ENCODE measurements around the gene CAVIN2. TPM values are rescaled to one million over a fixed set of nuclear protein-coding genes. Genes with fewer than 3 reads are reported as not detected.

Gene CAVIN2
- total and polyA plus RNA-seq, 10 donors = 19.2 to 205 (median 142) TPM

DNA sequence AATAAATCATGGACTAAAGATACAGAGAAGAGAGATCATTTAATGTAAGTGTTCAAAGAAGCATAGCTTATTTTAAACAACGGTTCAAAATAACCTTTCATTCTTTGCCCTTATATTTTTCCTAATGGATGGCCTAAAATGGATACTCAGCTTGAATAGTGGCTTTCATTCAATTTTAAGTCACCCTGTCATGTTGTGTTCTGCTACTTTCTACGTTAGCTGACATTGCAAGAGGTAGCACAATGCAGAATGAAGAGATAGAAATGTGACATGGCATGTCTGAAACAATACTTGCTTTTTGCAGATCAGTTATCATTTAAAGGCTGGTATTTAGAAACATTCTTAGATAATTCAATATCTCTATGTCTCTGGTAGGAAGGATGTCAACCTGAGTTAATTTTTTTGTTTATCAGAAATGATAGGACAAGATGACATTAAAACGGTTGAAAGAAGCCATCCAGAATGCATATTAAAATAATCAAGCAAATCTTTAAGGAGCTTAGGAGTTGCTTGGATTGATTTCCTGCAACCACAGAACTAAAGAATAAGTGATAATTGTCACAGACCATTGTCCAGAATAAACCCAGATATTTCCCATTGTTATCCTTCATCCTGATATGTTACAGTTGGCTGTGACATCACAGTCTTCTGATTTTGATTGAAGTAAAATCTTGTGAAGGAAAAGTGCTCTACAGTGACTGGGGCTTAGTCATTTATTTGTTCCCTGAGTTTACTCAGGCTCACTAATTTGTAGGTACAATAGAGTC is 41.7 kb upstream of the CAVIN2 start:
- Histone ChIP-seq H3K27ac (no peak overlapping the region), H3K36me3 (no peaks in the 10 kb centered on the region), H3K4me1 (peaks cover 0 to 8% (median 0%) of the 10 kb centered on the region in 6 donors), H3K9me3 (peaks cover 0 to 5% (median 0%) of the 10 kb centered on the region in 8 donors), H3K27me3 (replicated peaks in 1 of 7) (no peaks in the 10 kb centered on the region), H3K4me3 (no peak overlapping the region)
- intact Hi-C loops (cut with DNase I; ENCODE audit: low total_unique reads) = no loop called here
- DNase-seq = no peak
- 81 to 90% (median 86%) methylated on average over 3 of the region's 3 CpGs for WGBS, 5 donors
- no peak for TF ChIP-seq POLR2A (IDR thresholded peaks at IDR 0.05)
- TF ChIP-seq POLR2AphosphoS5 (IDR thresholded peaks at IDR 0.05) = no peak
- TF ChIP-seq, protein P1, sequence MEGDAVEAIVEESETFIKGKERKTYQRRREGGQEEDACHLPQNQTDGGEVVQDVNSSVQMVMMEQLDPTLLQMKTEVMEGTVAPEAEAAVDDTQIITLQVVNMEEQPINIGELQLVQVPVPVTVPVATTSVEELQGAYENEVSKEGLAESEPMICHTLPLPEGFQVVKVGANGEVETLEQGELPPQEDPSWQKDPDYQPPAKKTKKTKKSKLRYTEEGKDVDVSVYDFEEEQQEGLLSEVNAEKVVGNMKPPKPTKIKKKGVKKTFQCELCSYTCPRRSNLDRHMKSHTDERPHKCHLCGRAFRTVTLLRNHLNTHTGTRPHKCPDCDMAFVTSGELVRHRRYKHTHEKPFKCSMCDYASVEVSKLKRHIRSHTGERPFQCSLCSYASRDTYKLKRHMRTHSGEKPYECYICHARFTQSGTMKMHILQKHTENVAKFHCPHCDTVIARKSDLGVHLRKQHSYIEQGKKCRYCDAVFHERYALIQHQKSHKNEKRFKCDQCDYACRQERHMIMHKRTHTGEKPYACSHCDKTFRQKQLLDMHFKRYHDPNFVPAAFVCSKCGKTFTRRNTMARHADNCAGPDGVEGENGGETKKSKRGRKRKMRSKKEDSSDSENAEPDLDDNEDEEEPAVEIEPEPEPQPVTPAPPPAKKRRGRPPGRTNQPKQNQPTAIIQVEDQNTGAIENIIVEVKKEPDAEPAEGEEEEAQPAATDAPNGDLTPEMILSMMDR (IDR thresholded peaks at IDR 0.05 in 8 of 11, conservative IDR thresholded peaks at IDR 0.05 in 3 of 11) = no peak

DNA sequence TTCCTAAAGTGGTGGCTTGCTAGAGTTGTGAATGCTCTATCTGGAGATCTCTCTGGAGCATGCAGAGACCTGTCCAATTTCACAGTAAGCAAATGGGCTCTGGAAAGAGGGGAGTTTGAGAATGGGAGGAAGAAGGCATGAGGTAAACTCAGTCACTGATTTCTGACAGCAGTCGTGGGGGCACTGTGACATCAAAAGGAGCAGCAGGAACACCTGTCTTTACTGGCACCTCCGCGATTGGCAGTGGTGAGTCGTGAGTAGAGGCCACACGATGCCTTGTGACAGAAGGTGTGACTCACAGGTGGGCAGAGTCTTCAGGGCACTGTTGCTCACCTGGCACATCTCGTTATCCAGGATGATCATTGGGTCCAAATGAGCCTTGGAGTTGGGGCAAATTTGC is 38.8 kb upstream of the CAVIN2 start:
- no peaks in the 10 kb centered on the region for H3K27me3 ChIP-seq (replicated peaks in 1 of 7)
- no peak overlapping the region for H3K4me3 ChIP-seq
- peaks cover 0 to 8% (median 0%) of the 10 kb centered on the region in 6 donors for H3K4me1 ChIP-seq
- H3K9me3 ChIP-seq = peaks cover 0 to 7% (median 0%) of the 10 kb centered on the region in 8 donors
- DNase-seq = no peak
- H3K27ac ChIP-seq = peak overlapping the region in 1 of 8 donors; percentile 15
- 83 to 92% (median 87%) methylated on average over 6 of the region's 6 CpGs for WGBS, 5 donors
- intact Hi-C loops (cut with DNase I; ENCODE audit: low total_unique reads) = no loop called here
- TF ChIP-seq, protein P1 (IDR thresholded peaks at IDR 0.05 in 8 of 11, conservative IDR thresholded peaks at IDR 0.05 in 3 of 11) = no peak
- TF ChIP-seq POLR2AphosphoS5 (IDR thresholded peaks at IDR 0.05) (no peak), POLR2A (IDR thresholded peaks at IDR 0.05) (no peak)
- H3K36me3 ChIP-seq = no peaks in the 10 kb centered on the region

DNA sequence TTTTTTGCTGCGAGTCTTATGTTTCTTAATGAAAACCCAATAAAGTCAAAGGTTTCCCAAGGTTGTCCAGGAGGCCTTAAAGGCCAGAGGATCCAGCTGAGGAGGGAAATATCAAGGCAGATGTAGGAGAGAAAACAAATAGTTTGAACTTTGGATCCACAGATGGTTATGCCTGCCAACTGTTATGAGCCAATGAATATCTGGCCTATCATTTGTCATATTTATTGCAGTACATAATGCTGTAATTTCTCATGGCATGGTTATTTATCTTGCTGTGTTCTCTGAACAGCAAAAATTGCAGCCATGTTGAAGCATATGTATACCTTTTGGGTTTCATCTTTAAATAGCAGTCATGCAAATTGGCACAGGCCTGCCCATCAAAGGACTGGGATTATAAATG is 38.2 kb upstream of the CAVIN2 start:
- intact Hi-C loops (cut with DNase I; ENCODE audit: low total_unique reads) = no loop called here
- TF ChIP-seq POLR2A (IDR thresholded peaks at IDR 0.05) (no peak), POLR2AphosphoS5 (IDR thresholded peaks at IDR 0.05) (no peak)
- TF ChIP-seq, protein P1 (IDR thresholded peaks at IDR 0.05 in 8 of 11, conservative IDR thresholded peaks at IDR 0.05 in 3 of 11) = no peak
- no peak overlapping the region for H3K4me3 ChIP-seq
- no peak for DNase-seq
- peaks cover 0 to 7% (median 0%) of the 10 kb centered on the region in 8 donors for H3K9me3 ChIP-seq
- peaks cover 0 to 8% (median 0%) of the 10 kb centered on the region in 6 donors for H3K4me1 ChIP-seq
- 76 to 91% (median 80%) methylated on average over 1 of the region's 1 CpG for WGBS, 5 donors
- H3K27ac ChIP-seq = no peak overlapping the region
- no peaks in the 10 kb centered on the region for H3K36me3 ChIP-seq
- no peaks in the 10 kb centered on the region for H3K27me3 ChIP-seq (replicated peaks in 1 of 7)

DNA sequence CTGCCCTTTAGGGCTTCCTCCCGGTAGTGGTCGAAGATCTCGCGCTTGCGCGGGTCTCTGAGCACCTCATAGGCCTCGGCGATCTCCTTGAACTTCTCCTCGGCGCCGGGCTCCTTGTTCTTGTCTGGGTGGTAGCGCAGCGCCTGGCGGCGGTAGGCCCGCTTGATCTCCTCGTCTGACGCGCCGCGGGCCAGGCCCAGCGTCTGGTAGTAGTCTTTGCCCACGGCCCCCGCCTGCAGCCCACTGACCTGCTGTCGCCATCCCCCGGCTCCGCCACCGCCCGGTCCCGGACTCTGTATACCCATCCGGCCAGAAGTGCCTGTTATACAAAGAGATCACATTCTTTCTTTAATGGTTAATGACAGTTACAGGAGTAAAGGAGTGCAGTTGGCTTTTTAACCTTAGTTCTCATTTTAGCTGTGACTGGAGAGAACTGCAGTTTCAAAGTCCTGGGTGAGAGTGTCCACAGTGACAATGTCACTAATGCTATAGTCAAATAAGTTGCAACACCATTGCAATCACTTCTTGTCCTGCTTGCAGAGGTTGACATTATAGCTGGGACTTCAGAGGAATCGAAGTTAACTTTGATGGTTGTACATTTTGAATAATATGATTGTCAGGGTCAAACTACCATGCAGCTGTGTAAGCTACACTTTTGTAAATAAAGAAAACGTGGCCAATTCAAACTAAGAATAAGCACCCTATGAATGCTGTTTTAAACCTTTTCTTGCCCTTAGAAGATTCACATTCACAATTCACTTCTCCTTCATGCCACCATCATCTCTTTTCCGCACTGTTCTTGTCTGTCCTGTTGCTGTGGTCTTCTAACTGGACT is 35.3 kb upstream of the CAVIN2 start:
- no peak overlapping the region for H3K27ac ChIP-seq
- WGBS, 5 donors = 96 to 99% (median 96%) methylated on average over 34 of the region's 34 CpGs
- H3K4me3 ChIP-seq = no peak overlapping the region
- no peak for DNase-seq
- H3K27me3 ChIP-seq (replicated peaks in 1 of 7) = no peaks in the 10 kb centered on the region
- no peak for TF ChIP-seq POLR2AphosphoS5 (IDR thresholded peaks at IDR 0.05)
- TF ChIP-seq POLR2A (IDR thresholded peaks at IDR 0.05) = no peak
- no peaks in the 10 kb centered on the region for H3K36me3 ChIP-seq
- peaks cover 0 to 7% (median 0%) of the 10 kb centered on the region in 8 donors for H3K9me3 ChIP-seq
- peaks cover 0 to 8% (median 0%) of the 10 kb centered on the region in 6 donors for H3K4me1 ChIP-seq
- intact Hi-C loops (cut with DNase I; ENCODE audit: low total_unique reads) = no loop called here

Data from spleen (tissue), 11 donors.